HG03039 (cell line): ENCODE data around the gene KRTAP10-8.
"Not testable (repeated sequence)": the region's sequence is repeated elsewhere in the genome, so short reads cannot be mapped to it uniquely, and the experiment has no call there.

ENCODE experiments used
- ATAC-seq: cut with Tn5 transposase; IDR thresholded peaks from one replicate; pipeline ENCODE4 v1.9.1; 2021; ENCODE audit warnings: mild to moderate bottlenecking, moderate library complexity; ENCODE audit not compliant: unreplicated experiment

The KRTAP10-8 gene

DNA sequence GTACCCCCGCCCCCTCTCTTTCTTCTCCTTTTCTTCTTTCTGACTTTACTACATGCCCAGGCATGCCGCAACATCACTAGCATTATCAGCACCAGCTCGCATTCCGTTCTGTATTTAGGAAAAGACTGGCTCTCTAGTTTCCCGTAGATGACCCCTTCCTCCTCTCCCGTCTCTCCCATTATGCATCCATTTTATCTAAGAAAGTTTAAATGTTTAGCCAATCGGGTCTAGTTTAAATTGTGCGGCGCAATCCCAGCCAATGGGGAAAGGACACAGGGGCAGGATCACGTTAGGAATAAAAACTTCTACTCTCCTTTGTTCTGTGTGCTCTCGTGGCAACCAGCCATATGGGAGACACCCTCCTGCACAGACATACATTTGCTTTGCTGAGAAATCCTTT, 13.8 kb upstream of the KRTAP10-8 start:
- no peak for ATAC-seq

DNA sequence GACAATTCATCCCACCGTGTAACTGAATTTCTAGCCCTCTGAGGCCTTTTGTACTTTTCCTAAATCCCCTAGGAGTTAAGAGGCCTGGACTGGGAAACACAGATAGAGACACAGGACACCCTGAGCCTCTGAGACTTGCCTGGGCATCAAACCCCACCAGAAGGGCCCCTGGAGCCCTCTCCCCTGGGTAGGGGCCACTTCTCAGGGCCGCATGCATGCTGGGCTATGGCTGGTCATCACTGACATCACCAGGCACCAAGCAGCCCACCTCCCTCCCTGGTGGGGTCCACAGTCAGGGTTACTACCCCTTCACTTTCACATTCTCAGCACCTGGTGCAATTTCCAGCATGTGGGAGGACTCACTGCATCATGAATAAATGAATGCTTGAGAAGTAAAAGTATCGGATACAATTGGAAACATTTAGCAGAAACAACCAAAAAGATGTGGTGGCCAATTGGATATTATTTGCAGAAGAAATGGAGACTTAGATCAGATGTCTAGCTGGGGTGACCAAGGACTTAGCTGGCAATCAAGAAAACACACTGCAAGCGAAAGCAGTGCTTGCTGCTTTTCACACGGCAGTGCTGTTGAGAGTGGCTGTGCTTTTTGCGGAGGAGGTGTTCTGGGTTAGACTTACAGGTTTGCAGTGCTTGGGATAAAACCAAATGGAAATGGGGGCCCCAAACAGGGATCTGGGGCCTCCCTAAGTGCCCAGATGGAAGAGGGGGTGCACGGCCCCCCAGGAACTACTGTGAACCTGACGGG, 12.4 kb upstream of the KRTAP10-8 start:
- ATAC-seq = no peak

DNA sequence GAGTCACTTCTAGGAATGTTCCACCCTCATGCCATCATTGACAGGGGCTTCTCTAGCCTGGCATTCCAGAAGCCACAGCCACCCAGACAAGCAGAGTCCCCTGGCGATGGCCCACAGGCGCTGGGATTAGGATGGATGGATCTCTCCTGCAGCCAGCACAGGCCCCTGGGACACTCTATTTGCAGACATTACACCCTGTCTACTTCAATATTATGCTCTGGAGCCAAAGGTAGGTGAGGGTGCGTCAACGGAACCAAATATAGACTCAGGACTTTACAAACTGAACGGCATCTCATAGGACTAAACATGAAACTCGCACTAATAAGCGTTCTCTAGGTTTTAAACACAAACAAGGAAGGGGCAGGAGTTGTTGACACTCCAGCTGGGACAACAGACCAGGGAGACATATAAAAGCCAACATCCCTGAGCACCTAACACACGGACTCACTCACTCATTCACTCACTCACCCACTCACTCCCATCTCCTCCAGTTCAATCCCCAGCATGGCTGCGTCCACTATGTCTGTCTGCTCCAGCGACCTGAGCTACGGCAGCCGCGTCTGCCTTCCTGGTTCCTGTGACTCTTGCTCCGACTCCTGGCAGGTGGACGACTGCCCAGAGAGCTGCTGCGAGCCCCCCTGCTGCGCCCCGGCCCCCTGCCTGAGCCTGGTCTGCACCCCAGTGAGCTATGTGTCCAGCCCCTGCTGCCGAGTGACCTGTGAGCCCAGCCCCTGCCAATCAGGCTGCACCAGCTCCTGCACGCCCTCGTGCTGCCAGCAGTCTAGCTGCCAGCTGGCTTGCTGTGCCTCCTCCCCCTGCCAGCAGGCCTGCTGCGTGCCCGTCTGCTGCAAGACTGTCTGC, 11.5 kb upstream of the KRTAP10-8 start, which contains the start of gene KRTAP10-7:
KRTAP10-7 (plus strand) TSS at position 480 of the 861 bp plus-strand sequence; CDS start at position 505, 25 bp downstream.
- ATAC-seq = not testable (repeated sequence)

DNA sequence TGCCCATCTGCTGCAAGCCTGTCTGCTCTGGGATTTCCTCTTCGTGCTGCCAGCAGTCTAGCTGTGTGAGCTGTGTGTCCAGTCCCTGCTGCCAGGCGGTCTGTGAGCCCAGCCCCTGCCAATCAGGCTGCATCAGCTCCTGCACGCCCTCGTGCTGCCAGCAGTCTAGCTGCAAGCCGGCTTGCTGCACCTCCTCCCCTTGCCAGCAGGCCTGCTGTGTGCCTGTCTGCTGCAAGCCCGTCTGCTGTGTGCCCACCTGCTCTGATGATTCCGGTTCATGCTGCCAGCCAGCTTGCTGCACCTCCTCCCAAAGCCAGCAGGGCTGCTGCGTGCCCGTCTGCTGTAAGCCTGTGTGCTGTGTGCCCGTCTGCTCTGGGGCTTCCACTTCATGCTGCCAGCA, 10.8 kb upstream of the KRTAP10-8 start:
- ATAC-seq = not testable (repeated sequence)

DNA sequence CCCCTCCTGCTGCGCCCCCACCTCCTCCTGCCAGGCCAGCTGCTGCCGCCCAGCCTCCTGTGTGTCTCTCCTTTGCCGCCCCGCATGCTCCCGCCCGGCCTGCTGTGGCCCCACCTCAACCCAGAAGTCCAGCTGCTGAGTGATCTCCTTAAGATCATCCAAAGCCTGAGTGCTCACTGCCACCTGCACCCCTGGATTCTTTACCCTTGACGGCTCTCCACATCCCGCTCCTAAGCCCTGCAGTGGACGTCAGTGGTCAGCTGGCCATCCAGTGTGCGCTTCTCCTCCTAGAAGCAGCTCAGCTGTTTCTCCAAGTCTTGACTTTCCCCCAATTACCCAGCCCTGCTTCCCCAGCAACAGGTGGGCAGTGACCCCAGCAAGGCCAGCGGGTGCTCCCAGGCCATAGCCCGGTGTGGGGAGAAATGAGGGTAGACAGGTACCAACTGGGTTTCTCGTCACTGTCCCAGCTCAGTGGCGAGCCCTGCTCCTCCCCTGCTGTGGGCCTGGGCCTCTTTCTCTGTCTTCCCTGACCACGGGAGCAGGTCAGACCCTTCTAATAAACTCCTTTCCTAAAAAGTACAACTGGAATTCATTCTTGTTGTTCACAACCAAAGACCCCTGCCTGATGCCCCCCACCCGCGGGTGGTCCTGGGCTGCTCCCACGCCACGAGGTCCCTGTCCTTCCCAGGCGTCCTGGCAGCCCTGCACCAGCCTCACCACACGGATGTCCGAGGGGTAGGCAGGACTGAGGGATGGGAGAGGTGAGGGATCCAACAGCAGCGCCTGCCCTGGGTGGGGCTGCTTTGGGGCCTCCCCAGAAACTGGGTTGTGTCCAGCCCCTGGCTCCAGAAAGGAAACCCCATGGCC, 10.1 kb upstream of the KRTAP10-8 start:
- ATAC-seq = no peak

DNA sequence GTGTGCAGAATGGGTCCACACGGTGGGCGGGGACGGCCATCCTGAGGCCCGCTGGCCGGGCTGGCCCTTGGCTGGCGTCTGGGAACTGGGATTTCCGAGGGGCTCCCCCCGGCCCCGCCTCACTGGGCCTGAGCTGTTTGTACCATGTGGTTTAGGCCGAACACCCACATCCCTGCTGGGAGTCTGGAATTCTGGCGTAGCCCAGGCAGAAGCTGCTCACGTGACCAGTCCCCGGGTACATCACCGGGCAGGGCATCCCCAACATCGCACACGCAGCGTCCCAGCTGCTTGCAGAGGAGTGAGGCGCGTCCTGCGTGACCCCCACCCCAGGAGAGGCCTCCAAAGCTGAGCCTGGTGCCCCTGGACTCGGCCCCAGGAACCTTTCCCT, 9.4 kb upstream of the KRTAP10-8 start:
- no peak for ATAC-seq

DNA sequence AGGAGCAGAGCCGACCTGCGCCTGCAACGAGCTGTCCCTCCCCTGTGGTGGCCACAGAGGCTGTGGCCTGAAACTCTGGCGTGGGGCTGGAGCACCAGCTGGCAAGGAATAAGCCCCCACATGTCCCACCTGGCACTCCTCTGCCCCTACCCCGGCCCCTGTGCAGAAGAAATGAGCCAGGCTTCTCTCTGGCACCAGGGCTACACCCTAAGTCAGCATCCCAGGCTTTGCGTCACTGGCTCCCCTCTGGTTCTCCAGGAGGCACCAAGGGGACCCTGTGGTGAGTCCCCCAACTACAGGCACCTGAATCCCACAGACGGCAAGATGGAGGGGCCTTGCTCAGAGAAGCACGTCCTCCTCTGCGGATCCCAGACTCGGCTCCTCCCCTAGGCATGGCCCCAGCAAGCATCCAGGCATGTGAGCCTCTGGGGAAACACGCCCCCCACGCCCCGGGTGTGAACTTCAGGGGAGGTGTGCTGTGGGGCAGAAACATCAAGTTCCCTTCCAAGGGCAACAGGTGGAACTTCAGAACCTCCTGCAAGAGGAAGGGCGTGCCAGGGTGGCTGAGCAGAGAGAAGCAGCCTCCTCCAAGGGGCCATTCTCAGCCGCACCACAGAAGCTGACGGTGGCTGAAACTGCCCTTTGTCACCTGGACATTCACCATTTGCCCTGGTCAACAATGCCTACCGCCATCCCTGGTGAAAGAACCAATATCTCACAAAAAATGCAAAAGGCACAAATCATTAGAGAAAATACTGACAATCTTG, 8.6 kb upstream of the KRTAP10-8 start:
- no peak for ATAC-seq

DNA sequence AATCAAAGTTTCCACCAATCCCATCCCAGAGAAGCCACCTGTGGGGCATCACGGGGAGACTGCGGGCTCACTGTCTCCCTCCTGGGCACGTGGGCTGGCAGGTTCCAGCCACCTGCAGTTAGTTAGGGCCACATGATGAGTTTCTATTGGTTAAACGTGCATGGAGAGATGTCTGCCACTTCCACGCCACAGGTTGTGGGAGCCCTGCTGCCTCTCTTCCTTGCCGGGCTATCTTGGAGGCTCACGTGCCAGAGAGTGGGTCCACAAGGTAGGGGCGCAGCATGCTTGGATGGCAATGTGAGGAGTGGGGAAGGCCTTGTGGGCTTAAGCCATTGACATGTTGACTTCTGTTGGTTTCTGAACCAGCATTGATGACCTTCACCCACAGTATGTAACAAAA, 8.0 kb upstream of the KRTAP10-8 start:
- no peak for ATAC-seq

DNA sequence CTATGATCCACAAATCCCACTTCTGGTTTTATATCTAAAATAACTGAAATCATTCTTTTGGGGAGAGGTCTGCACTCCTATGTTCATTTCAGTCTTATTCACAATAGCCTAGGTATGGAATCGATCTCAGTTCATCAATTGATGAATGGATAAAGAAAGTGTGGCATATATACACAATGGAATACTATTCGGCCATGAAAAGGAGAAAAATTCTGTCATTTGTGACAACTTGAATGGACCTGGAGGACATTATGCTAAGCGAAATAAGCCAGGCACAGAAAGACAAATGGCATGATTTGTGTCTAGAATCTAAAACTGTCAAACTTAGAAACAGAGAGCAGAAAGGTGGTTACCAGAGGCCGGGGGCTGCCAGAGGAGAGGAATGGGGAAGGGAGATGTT, 5.4 kb upstream of the KRTAP10-8 start:
- ATAC-seq = no peak

DNA sequence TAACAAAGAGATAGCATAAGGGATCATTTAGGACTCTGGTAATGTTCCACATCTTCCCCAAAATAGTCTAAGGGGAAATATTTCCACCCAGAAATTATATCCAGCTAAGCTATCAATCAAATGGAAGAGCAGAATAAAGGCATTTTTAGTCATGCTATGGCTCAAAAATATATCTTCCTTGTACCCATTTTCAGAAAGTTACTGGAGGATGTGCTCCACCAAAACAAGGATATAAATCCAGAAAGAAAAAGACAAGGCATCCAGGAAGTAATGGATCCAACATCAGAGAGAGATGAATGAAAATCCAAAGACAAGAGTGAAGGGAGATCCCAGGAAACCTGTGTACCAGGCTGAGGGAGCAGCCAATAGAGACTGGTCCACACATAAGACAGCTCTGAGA, 2.7 kb upstream of the KRTAP10-8 start:
- ATAC-seq = no peak

DNA sequence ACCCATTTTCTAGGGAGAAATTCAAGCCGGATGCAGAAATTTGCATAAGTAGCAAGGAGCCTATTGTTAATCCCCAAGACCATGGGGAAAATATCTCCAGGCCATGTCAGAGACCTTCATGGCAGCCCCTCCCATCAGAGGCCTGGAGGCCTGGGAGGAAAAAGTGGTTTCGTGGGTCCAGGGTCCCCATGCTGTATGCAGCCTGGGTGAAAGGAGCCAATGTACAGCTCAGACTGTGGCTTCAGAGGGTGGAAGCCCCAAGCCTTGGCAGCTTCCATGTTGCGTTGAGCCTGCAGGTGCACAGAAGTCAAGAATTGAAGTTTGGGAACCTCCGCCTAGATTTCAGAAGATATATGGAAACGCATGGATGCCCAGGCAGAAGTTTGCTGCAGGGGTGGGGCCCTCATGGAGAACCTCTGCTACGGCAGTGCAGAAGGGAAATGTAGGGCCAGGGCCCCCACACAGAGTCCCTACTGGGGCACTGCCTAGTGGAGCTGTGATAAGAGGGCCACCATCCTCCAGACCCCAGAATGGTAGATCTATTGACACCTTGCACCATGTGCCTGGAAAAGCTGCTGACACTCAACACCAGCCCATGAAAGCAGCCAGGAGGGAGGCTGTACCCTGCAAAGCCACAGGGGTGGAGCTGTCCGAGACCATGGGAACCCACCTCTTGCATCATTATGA, 1.6 kb upstream of the KRTAP10-8 start:
- not testable (repeated sequence) for ATAC-seq

DNA sequence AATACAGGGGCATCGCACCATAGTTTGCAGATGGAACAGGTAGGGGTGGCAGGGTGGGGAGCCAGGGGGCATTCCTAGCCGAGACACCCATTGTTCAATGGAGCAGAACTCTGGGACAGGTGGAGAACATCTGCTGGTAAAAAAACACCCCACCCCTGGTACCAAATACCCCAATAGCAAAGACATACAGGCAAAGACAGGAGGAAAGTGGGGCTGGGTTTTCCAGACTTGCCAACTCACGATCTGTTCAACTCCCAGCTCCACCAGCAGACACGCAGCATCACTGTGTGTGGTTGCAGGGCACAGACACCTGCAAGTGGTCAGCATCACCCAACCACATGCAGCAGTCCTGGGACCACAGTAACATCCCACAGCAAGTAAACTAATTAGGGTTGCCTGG, 328 bp upstream of the KRTAP10-8 start:
- no peak for ATAC-seq

DNA sequence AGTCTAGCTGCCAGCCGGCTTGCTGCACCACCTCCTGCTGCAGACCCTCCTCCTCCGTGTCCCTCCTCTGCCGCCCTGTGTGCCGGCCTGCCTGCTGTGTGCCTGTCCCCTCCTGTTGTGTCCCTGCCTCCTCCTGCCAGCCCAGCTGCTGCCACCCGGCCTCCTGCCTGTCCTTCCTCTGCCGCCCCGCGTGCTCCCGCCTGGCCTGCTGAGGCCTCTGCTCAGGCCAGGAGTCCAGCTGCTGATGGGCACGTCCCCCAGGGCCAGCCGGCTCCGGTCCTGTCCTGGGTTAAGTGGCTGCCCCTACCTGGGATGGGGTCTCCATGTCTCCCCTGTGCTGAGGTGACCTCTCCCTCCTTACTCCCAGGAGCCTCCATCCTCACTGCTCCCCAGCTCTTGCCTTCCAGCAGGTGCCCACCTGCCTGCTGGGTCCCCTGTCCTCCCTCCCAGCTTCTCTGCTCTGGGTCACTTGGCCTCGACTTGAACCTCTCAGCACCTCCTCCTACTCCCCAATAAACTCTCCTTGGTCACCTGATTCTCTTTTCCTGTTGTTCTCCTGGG, 870 bp downstream of the KRTAP10-8 start:
- ATAC-seq = no peak

DNA sequence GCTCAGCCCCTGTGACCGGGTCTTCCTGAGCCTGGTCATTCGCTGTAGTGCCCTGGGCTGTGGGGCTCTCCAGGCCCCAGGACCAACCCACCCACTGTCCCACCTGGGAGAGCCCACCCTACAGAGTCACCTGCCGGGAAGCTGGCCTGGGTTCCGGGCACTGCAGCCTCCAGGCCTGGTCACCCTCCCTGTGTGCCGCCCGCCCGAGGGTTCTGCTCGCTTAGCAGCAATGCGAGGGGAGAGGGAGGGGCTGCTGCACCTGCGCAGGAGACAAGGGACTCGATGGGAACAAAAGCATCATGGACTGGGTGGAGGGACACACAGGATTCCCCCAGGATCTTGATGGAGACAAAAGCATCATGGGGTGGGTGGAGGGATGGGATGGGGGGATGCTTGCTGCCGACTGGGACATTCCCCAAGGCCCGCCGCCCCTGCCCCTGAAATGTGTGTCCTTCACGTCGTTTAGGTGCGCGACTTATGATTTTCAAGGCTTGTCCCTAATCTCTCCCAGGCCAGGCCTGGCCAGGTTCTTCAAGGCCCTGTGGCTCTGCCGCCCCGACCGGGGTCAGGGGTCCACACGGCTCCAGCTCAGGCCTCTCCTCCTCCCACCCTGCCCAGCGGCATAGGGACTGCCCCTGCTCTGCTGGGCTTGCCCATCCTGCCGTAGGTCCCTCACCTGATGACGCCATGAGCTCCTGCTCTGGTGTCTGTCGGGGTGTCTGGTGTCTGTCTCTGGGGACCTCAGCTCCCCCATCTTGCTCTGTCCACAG, 1.7 kb downstream of the KRTAP10-8 start:
- no peak for ATAC-seq

DNA sequence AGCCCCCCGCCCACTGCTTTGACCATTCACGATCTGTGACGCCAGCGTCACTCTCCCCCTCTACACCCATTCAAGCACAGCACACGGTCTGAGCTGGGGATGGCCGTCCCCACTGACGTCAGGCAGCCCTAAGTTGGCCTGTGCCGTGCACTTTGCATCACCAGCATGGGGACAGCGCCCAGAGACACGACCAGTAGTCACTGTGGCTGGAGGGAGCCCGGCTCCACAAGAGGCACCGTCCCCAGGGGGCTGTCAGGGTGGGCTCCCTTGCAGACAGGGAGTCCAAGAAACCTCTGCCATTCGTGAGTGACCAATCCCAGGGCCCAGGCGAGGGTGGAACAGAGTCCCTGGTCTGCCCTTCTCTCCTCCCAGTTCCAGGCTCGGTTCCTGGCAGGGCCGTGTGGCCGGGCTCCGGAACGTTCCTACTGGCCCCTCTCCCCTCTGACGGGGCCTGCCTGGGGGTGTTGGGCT, 2.3 kb downstream of the KRTAP10-8 start:
- ATAC-seq = no peak

DNA sequence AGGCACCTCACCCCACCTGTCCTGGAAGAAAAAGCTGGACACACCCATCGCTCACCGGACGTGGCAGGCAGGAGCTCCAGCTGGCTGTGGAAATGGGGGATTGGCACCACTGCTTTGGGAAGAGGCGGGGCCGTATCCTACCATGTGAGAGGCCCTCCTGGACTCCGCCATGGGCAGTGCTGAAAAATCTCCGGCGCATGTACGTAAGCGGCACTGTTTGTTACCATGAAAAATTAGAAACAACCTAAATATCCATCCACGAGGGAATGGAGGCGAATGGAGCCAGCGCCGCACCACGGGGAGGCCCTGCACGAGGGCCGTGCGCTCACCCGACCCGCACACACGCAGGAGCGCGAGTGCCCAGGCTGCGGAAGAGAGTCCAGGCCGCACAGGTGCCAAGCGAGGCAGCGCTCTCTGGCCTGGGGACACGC, 3.1 kb downstream of the KRTAP10-8 start:
- ATAC-seq = no peak

DNA sequence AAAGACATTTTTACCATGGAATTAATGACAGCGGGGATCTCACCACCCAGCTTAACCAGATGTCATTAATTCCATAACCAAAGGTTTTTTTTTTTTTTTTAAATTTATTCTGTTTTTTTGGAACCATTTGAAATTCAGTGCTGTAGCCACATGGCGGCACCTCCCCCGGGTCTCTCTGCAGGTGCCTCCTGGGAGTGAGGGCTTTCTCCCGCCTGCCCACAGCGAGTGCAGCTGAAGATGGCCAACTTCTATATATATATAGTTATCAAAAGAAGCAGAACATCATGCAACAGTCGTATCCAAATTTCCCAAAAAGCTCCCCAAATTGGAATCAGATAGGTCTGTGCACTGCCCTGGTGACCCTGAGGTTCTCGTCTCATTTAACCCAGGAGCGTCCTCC, 3.6 kb downstream of the KRTAP10-8 start:
- ATAC-seq = no peak

DNA sequence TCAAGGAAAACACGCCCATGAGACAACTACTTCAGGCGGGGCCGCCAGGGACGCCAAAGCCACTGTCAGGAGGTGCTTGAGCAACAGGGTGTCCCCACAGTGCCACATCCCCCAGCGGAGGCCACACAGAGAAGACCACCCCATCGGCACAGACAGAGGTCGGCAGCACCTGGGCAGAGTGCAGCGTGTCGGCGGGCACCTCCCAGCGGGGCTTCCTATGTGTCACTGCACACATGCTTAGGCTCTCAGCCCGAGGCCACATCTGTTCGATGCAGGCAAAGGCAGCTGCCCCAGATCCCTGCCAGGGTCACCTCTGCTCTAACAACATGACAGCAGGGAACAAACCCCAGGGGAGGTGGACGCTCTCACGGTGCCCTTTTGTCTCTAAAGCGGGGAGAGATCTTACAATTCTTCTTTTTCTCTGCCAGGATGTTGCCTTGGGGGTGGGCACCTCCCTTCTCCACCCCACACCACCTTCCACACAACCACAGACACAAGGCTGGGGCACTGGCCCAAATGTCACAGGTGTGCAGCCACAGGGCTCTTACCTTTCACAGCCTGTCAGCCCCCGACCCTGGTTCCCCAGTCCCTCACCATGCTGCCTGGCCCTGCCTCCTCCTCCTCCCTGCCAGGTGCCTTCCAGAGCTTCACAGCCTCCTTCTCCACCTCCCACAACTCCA, 4.2 kb downstream of the KRTAP10-8 start:
- no peak for ATAC-seq
